ENCODE measurements around the gene NQO1.
"Not testable (repeated sequence)": the region's sequence is repeated elsewhere in the genome, so short reads cannot be mapped to it uniquely, and the experiment has no call there.

NQO1 gene

GRCh38 chr16:69726313-69727060 lies at the start of gene NQO1:
Gene NQO1 (minus strand): TSS chr16:69726560. CDS start chr16:69726439, 121 bp downstream.
- peak; percentile 77 for DNase-seq (ENCODE audit: low spot score)

- DNase-seq (ENCODE audit: low spot score): no peak
Observed at GRCh38 chr16:69775563-69775962, 49.2 kb upstream of the NQO1 start.

- DNase-seq (ENCODE audit: low spot score): no peak
Observed at GRCh38 chr16:69773260-69773947, 47.0 kb upstream of the NQO1 start.

GRCh38 chr16:69771651-69771967 lies 45.2 kb upstream of the NQO1 start:
- no peak for DNase-seq (ENCODE audit: low spot score)

GRCh38 chr16:69769404-69769803 lies 43.0 kb upstream of the NQO1 start:
- DNase-seq (ENCODE audit: low spot score): no peak

GRCh38 chr16:69768666-69769065 lies 42.3 kb upstream of the NQO1 start:
- DNase-seq (ENCODE audit: low spot score): no peak

GRCh38 chr16:69767459-69768229 lies 41.3 kb upstream of the NQO1 start:
- no peak for DNase-seq (ENCODE audit: low spot score)

GRCh38 chr16:69763599-69763942 lies 37.2 kb upstream of the NQO1 start:
- no peak for DNase-seq (ENCODE audit: low spot score)

- DNase-seq (ENCODE audit: low spot score): no peak
Observed at GRCh38 chr16:69762814-69763598, 36.6 kb upstream of the NQO1 start.

GRCh38 chr16:69761983-69762813 lies 35.8 kb upstream of the NQO1 start, which contains the start of gene WWP2:
Gene WWP2 (plus strand): TSS chr16:69762332. CDS start chr16:69787011, 24,679 bp downstream.
- peak; percentile 29 for DNase-seq (ENCODE audit: low spot score)

GRCh38 chr16:69757375-69757774 lies 31.0 kb upstream of the NQO1 start:
- DNase-seq (ENCODE audit: low spot score): not testable (repeated sequence)

GRCh38 chr16:69756705-69757104 lies 30.3 kb upstream of the NQO1 start:
- no peak for DNase-seq (ENCODE audit: low spot score)

- peak; percentile 81 for DNase-seq (ENCODE audit: low spot score)
Observed at GRCh38 chr16:69754469-69755310, 28.3 kb upstream of the NQO1 start, which contains the start of gene NOB1. Gene NOB1 (minus strand): TSS chr16:69754926. CDS start chr16:69754910, 16 bp downstream.

GRCh38 chr16:69754143-69754468 lies 27.7 kb upstream of the NQO1 start:
- DNase-seq (ENCODE audit: low spot score): no peak

- no peak for DNase-seq (ENCODE audit: low spot score)
Observed at GRCh38 chr16:69748694-69749345, 22.5 kb upstream of the NQO1 start.

GRCh38 chr16:69747115-69747514 lies 20.8 kb upstream of the NQO1 start:
- no peak for DNase-seq (ENCODE audit: low spot score)

- no peak for DNase-seq (ENCODE audit: low spot score)
Observed at GRCh38 chr16:69745959-69746358, 19.6 kb upstream of the NQO1 start.

- no peak for DNase-seq (ENCODE audit: low spot score)
Observed at GRCh38 chr16:69745232-69745612, 18.9 kb upstream of the NQO1 start.

- no peak for DNase-seq (ENCODE audit: low spot score)
Observed at GRCh38 chr16:69744363-69745231, 18.2 kb upstream of the NQO1 start.
